ENCODE results near the gene MARCHF9.

DNA sequence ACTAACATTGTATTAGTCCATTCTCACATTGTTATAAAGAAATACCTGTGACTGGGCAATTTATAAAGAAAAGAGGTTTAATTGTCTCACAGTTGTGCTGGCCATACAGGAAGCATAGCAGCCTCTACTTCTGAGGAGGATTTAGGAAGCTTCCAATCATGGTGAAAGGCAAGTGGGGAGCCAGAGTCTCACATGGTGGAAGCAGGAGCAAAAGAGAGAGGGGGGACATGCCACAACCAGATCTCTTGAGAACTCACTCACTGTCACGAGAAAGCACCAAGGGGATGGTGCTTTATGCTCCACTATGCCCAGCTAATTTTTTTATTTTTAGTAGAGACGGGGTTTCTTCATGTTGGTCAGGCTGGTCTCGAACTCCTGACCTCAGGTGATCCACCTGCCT lies 47.7 kb upstream of the MARCHF9 start:
- TF ChIP-seq, protein P1, sequence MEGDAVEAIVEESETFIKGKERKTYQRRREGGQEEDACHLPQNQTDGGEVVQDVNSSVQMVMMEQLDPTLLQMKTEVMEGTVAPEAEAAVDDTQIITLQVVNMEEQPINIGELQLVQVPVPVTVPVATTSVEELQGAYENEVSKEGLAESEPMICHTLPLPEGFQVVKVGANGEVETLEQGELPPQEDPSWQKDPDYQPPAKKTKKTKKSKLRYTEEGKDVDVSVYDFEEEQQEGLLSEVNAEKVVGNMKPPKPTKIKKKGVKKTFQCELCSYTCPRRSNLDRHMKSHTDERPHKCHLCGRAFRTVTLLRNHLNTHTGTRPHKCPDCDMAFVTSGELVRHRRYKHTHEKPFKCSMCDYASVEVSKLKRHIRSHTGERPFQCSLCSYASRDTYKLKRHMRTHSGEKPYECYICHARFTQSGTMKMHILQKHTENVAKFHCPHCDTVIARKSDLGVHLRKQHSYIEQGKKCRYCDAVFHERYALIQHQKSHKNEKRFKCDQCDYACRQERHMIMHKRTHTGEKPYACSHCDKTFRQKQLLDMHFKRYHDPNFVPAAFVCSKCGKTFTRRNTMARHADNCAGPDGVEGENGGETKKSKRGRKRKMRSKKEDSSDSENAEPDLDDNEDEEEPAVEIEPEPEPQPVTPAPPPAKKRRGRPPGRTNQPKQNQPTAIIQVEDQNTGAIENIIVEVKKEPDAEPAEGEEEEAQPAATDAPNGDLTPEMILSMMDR (conservative IDR thresholded peaks at IDR 0.05; ENCODE audit: low read depth, low read length), result no peak
- no peak for TF ChIP-seq EZH2 (IDR thresholded peaks at IDR 0.05; ENCODE audit: borderline replicate concordance, low read depth, low read length, poor library complexity, severe bottlenecking)

Measured in A673 (cell line).